K562 (cell line): ENCODE data around the gene GUCY1A1. TPM values are rescaled to one million over a fixed set of nuclear protein-coding genes. Genes with fewer than 3 reads are reported as not detected.

Source experiments
- ATAC-seq: fragments of 200-7000 bp; cut with Tn5 transposase; 3 replicates; pipeline ENCODE4 v1.9.1; 2020; ENCODE audit warnings: moderate library complexity
- BruUV-seq: library from RNA; stranded (reverse); fragments of 400-500 nt; replicated peaks from 2 replicates; lab custom pipeline; 2021; lab: Mats Ljungman, UMichigan
- CTCF ChIA-PET: fragments of 300-600 bp; formaldehyde crosslinking; extraction: SDS; loops from one replicate; lab custom pipeline; 2021; ENCODE audit warnings: low intra/inter-chr PET ratio; lab: Yijun Ruan, JAX
- POLR2A ChIA-PET: fragments of 300-600, 350-650 bp; sonication (Branson Sonifier 250); formaldehyde crosslinking; extraction: SDS; loops from one replicate; lab custom pipeline; 2021; ENCODE audit warnings: antibody characterized with exemption, inconsistent platforms; lab: Yijun Ruan, JAX
- DNase-seq, 4 experiments: peaks; one replicate each; pipeline versions ENCODE4 v3.0.0 to v3.0.0-alpha.2; 2011 to 2018; ENCODE audit warnings: low spot score in 3 of 4, mixed read lengths in 3 of 4; ENCODE audit errors: extremely low read depth in 1 of 4
- FAIRE-seq: peaks from 2 replicates; lab custom pipeline; 2011; peaks lifted over from hg19 to GRCh38; lab: Jason Lieb, UNC
- H2AFZ ChIP-seq: 2 replicates; pipeline ENCODE4 v1.6.0; 2011; ENCODE audit warnings: low read depth, low read length, control low read depth, inconsistent platforms
- H3K27ac ChIP-seq: fragments of 200-600 bp; 3 replicates; pipeline ENCODE4 v1.8.0; 2011; ENCODE audit warnings: low read depth, mild to moderate bottlenecking, control low read depth, inconsistent platforms, low read length, moderate library complexity, mixed read lengths; ENCODE audit errors: extremely low read depth
- H3K27me3 ChIP-seq, 2 experiments: fragments of 300-600 bp in 1 of 2; 2 replicates in 1 of 2; 3 replicates in 1 of 2; pipeline versions ENCODE4 v1.6.0 to v1.8.0; 2011; ENCODE audit warnings: inconsistent platforms in 2 of 2, low read length in 2 of 2, mild to moderate bottlenecking in 1 of 2, mixed read lengths in 1 of 2, moderate library complexity in 1 of 2; ENCODE audit not compliant: control insufficient read depth in 2 of 2, insufficient read depth in 2 of 2
- H3K36me3 ChIP-seq: fragments of 300-600 bp; 3 replicates; pipeline ENCODE4 v1.8.0; 2011; ENCODE audit warnings: mild to moderate bottlenecking, low read length, inconsistent platforms; ENCODE audit not compliant: control insufficient read depth, insufficient read depth
- H3K4me1 ChIP-seq, 2 experiments: fragments of 200-600 bp in 1 of 2; replicated peaks in 1 of 2; 2 replicates in 1 of 2; 3 replicates in 1 of 2; pipeline versions ENCODE4 v1.5.1 to v1.8.0; 2011; ENCODE audit warnings: inconsistent platforms in 2 of 2, low read length in 2 of 2, mild to moderate bottlenecking in 1 of 2, mixed read lengths in 1 of 2, moderate library complexity in 1 of 2; ENCODE audit not compliant: control insufficient read depth in 2 of 2, insufficient read depth in 2 of 2
- H3K4me2 ChIP-seq: 2 replicates; pipeline ENCODE4 v1.6.1; 2011; ENCODE audit warnings: low read length, control low read depth, inconsistent platforms, mixed read lengths; ENCODE audit not compliant: insufficient read depth
- H3K4me3 ChIP-seq: fragments of 200-600 bp; sonication (generic), shearing (Covaris generic); 2 replicates; pipeline ENCODE4 v1.5.1; 2016; ENCODE audit warnings: control low read depth, inconsistent platforms
- H3K79me2 ChIP-seq: fragments of 200-600 bp; 3 replicates; pipeline ENCODE4 v1.8.0; 2011; ENCODE audit warnings: low read length, inconsistent platforms; ENCODE audit not compliant: control insufficient read depth, insufficient read depth
- H3K9ac ChIP-seq, 2 experiments: 2 replicates each; pipeline versions ENCODE4 v1.6.0 to v1.6.1; 2011; ENCODE audit warnings: low read depth in 2 of 2, low read length in 2 of 2, control low read depth in 1 of 2, inconsistent platforms in 1 of 2, mild to moderate bottlenecking in 1 of 2, mixed read lengths in 1 of 2; ENCODE audit not compliant: insufficient read depth in 1 of 2
- H3K9me1 ChIP-seq: one replicate; pipeline ENCODE4 v1.6.0; 2011; ENCODE audit warnings: inconsistent platforms, mild to moderate bottlenecking, low read length, moderate library complexity; ENCODE audit not compliant: control insufficient read depth, insufficient read depth
- H3K9me3 ChIP-seq: replicated peaks from 2 replicates; pipeline ENCODE4 v1.5.1; 2011; ENCODE audit warnings: low read depth, low read length, inconsistent platforms; ENCODE audit not compliant: control insufficient read depth, insufficient read depth
- H4K20me1 ChIP-seq: replicated peaks from 2 replicates; pipeline ENCODE4 v1.6.1; 2011; ENCODE audit warnings: low read length, inconsistent platforms, mixed read lengths; ENCODE audit not compliant: control insufficient read depth, insufficient read depth
- CREM ChIP-seq: IDR thresholded peaks from 2 replicates; pipeline ENCODE4 v1.6.1; 2014; ENCODE audit warnings: antibody characterized with exemption, low read depth
- MCM7 ChIP-seq, 2 experiments: fragments of 450-650 bp; IDR thresholded peaks; 2 replicates each; pipeline ENCODE4 v1.6.1; 2016 to 2018
- MNT ChIP-seq, 2 experiments: fragments of 450-650 bp; conservative IDR thresholded peaks; 2 replicates each; pipeline ENCODE4 v1.6.1; 2017; ENCODE audit warnings: mild to moderate bottlenecking in 2 of 2, moderate library complexity in 2 of 2
- PCBP1 ChIP-seq: fragments of 200-400 bp; formaldehyde crosslinking; IDR thresholded peaks from 2 replicates; pipeline ENCODE4 v1.6.1; 2018; ENCODE audit warnings: mild to moderate bottlenecking, low read depth, low read length; ENCODE audit not compliant: poor library complexity, severe bottlenecking
- SMAD2 ChIP-seq: fragments of 150-350 bp; IDR thresholded peaks from 2 replicates; pipeline ENCODE4 v1.6.1; 2014; ENCODE audit warnings: low read depth, mild to moderate bottlenecking, low read length
- WGBS: fragments of 100-300 bp; shearing (Covaris generic); methylation state at CpG from one replicate; pipeline ENCODE4 v1.1.6; 2016; ENCODE audit warnings: low coverage, mixed read lengths; ENCODE audit not compliant: insufficient coverage; ENCODE audit errors: missing lambda C conversion rate; 5-methylcytosine and 5-hydroxymethylcytosine counted together
- in situ Hi-C: fragments of 300-500 bp; cut with MboI; formaldehyde crosslinking; loops from 4 replicates; pipeline ENCODE4 v1.15.0; 2018; ENCODE audit warnings: inconsistent platforms, mixed read lengths
- intact Hi-C: fragments of 100-400 bp; cut with micrococcal nuclease; formaldehyde crosslinking; loops from 2 replicates; pipeline ENCODE4 v1.14.2; 2022
- polyA plus RNA-seq, 8 experiments: library from polyadenylated mRNA; depleted of rRNA in 4 of 8; stranded (reverse) in 5 of 8; unstranded in 3 of 8; fragments of >200 nt; fragmentation: Nextera tagmentation in 2 of 8; fragmentation: Illumina TruSeq in 1 of 8; extraction: Ambion mirVana in 2 of 8; extraction: Trizol in 1 of 8; gene quantifications; 2 replicates each; pipeline versions ENCODE4 v1.2.1 to v1.2.3, GENCODE V29; 2011 to 2014; ENCODE audit warnings: inconsistent platforms in 1 of 8, missing spikeins in 1 of 8
- total RNA-seq, 7 experiments: library from RNA; depleted of rRNA in 6 of 7; stranded (reverse); fragments of >200 nt in 6 of 7; fragmentation: Illumina TruSeq in 2 of 7; extraction: Trizol in 2 of 7; gene quantifications; 2 replicates each; pipeline versions ENCODE4 v1.2.1 to v1.2.3, GENCODE V29; 2011 to 2021; ENCODE audit warnings: low replicate concordance in 1 of 7

Gene GUCY1A1
- total and polyA plus RNA-seq, 9 of the 15 experiments (the other 6 are each of a cell fraction or from before 2014, with no cell fraction given) = not detected

GRCh38 chr4:155751569-155751968 is 84.9 kb downstream of the GUCY1A1 start:
- ChIA-PET CTCF (no interaction called here), POLR2A (no interaction called here)
- no peaks in the 10 kb centered on the region for H3K27me3 ChIP-seq
- no peaks in the 10 kb centered on the region for H3K9me1 ChIP-seq
- H3K9ac ChIP-seq = no peak overlapping the region
- H3K9me3 ChIP-seq = no peaks in the 10 kb centered on the region
- DNase-seq = no peak
- no peaks in the 10 kb centered on the region for H3K79me2 ChIP-seq
- FAIRE-seq = no peak
- no peak overlapping the region for H3K27ac ChIP-seq
- BruUV-seq = no TSS peak
- H4K20me1 ChIP-seq = no peaks in the 10 kb centered on the region
- 0% methylated on average over 5 of the region's 5 CpGs for WGBS
- no peaks in the 10 kb centered on the region for H3K36me3 ChIP-seq
- no peaks in the 10 kb centered on the region for H3K4me1 ChIP-seq
- in situ Hi-C loops = no loop called here
- no peak overlapping the region for H2AFZ ChIP-seq
- H3K4me2 ChIP-seq = no peak overlapping the region
- intact Hi-C loops = no loop called here
- TF ChIP-seq MNT (conservative IDR thresholded peaks at IDR 0.05) (no peak), SMAD2 (no peak), PCBP1 (no peak), CREM (no peak), MCM7 (IDR thresholded peaks at IDR 0.05) (no peak)
- ATAC-seq = no peak
- no peak overlapping the region for H3K4me3 ChIP-seq
